GM12878 (cell line): Measurements from ENCODE around the gene SNRNP27. TPM values are rescaled to one million over a fixed set of nuclear protein-coding genes. Genes with fewer than 3 reads are reported as not detected.

Source experiments
- ATAC-seq: fragments of 200-7000 bp; cut with Tn5 transposase; 3 replicates; pipeline ENCODE4 v1.9.1; 2020; ENCODE audit warnings: mild to moderate bottlenecking, moderate library complexity
- BruUV-seq: library from RNA; stranded (reverse); fragments of 400-500 nt; replicated peaks from 2 replicates; lab custom pipeline; 2021; lab: Mats Ljungman, UMichigan
- CTCF ChIA-PET: fragments of 300-600 bp; sonication (Branson Sonifier 250); formaldehyde crosslinking; extraction: SDS; loops from one replicate; lab custom pipeline; 2021; ENCODE audit warnings: inconsistent platforms; lab: Yijun Ruan, JAX
- POLR2A ChIA-PET: fragments of 350-600 bp; formaldehyde crosslinking; extraction: SDS; loops from one replicate; lab custom pipeline; 2021; ENCODE audit warnings: inconsistent platforms; lab: Charles Lee
- RAD21 ChIA-PET: fragments of 300-600 bp; sonication (Branson Sonifier 250); formaldehyde crosslinking; loops from one replicate; lab custom pipeline; 2023; ENCODE audit warnings: antibody characterized with exemption; ENCODE audit not compliant: unreplicated experiment; lab: Charles Lee
- SMC1A ChIA-PET: fragments of 300-600 bp; sonication (Branson Sonifier 250); formaldehyde crosslinking; loops from one replicate; lab custom pipeline; 2023; ENCODE audit not compliant: unreplicated experiment, uncharacterized antibody; lab: Charles Lee
- DNase-seq: peaks from one replicate; pipeline ENCODE4 v3.0.0-alpha.2; 2011; ENCODE audit warnings: low read depth, low spot score
- FAIRE-seq: peaks from 3 replicates; lab custom pipeline; 2011; peaks lifted over from hg19 to GRCh38; lab: Jason Lieb, UNC
- H2AFZ ChIP-seq: 2 replicates; pipeline ENCODE4 v1.6.0; 2011; ENCODE audit warnings: low read depth, low read length, control low read depth; ENCODE audit not compliant: control insufficient read depth
- H3K27ac ChIP-seq: 2 replicates; pipeline ENCODE4 v1.5.1; 2011; ENCODE audit warnings: control low read depth; ENCODE audit not compliant: control insufficient read depth, insufficient read depth
- H3K27me3 ChIP-seq, 2 experiments: replicated peaks in 1 of 2; 2 replicates each; pipeline versions ENCODE4 v1.6.0 to v1.6.1; 2011; ENCODE audit warnings: low read length in 1 of 2; ENCODE audit not compliant: control insufficient read depth in 2 of 2, insufficient read depth in 2 of 2
- H3K36me3 ChIP-seq, 2 experiments: 2 replicates each; pipeline ENCODE4 v1.5.1; 2011; ENCODE audit warnings: low read length in 1 of 2; ENCODE audit not compliant: control insufficient read depth in 2 of 2, insufficient read depth in 2 of 2
- H3K4me1 ChIP-seq: 2 replicates; pipeline ENCODE4 v1.6.1; 2011; ENCODE audit warnings: mild to moderate bottlenecking, low read length, moderate library complexity, mixed read lengths; ENCODE audit not compliant: control insufficient read depth, insufficient read depth
- H3K4me2 ChIP-seq: 2 replicates; pipeline ENCODE4 v1.6.0; 2011; ENCODE audit warnings: control low read depth; ENCODE audit not compliant: control insufficient read depth, insufficient read depth
- H3K4me3 ChIP-seq: fragments of 200-600 bp; sonication (generic); 2 replicates; pipeline ENCODE4 v1.5.1; 2016
- H3K79me2 ChIP-seq: 2 replicates; pipeline ENCODE4 v1.6.0; 2011; ENCODE audit warnings: low read length; ENCODE audit not compliant: control insufficient read depth, insufficient read depth
- H3K9ac ChIP-seq: 2 replicates; pipeline ENCODE4 v1.8.0; 2011; ENCODE audit warnings: low read length, control low read depth, mixed read lengths; ENCODE audit not compliant: control insufficient read depth, insufficient read depth
- H3K9me3 ChIP-seq: replicated peaks from 3 replicates; pipeline ENCODE4 v1.5.1; 2011; ENCODE audit warnings: mild to moderate bottlenecking, low read length; ENCODE audit not compliant: control insufficient read depth, insufficient read depth
- H4K20me1 ChIP-seq: 2 replicates; pipeline ENCODE4 v1.6.0; 2011; ENCODE audit not compliant: control insufficient read depth, insufficient read depth
- EED ChIP-seq: sonication (generic); IDR thresholded peaks from 2 replicates; pipeline ENCODE4 v1.6.1; 2016; ENCODE audit warnings: antibody characterized with exemption, low read depth
- EZH2 ChIP-seq: IDR thresholded peaks from 2 replicates; pipeline ENCODE4 v1.6.1; 2012; ENCODE audit warnings: low read depth, mild to moderate bottlenecking, control low read depth, inconsistent platforms, low read length, borderline replicate concordance; ENCODE audit not compliant: control insufficient read depth
- IRF4 ChIP-seq: IDR thresholded peaks from 2 replicates; pipeline ENCODE4 v1.6.1; 2011; ENCODE audit warnings: low read depth, low read length
- MTA2 ChIP-seq: fragments of 450-650 bp; IDR thresholded peaks from 2 replicates; pipeline ENCODE4 v1.6.1; 2016; ENCODE audit warnings: low read depth, mild to moderate bottlenecking, moderate library complexity
- RBBP5 ChIP-seq: fragments of 200-600 bp; sonication (generic); conservative IDR thresholded peaks from 2 replicates; pipeline ENCODE4 v1.6.1; 2016
- REST ChIP-seq: IDR thresholded peaks from 2 replicates; pipeline ENCODE4 v1.6.1; 2012; ENCODE audit warnings: mild to moderate bottlenecking, low read depth, low read length
- RFX5 ChIP-seq: IDR thresholded peaks from 2 replicates; pipeline ENCODE4 v1.6.1; 2011; ENCODE audit warnings: low read depth, low read length, improper control_type of control experiment
- SMARCA5 ChIP-seq: fragments of 450-650 bp; IDR thresholded peaks from 2 replicates; pipeline ENCODE4 v1.6.1; 2017; ENCODE audit warnings: mild to moderate bottlenecking
- SUPT20H ChIP-seq: IDR thresholded peaks from 2 replicates; pipeline ENCODE4 v1.6.1; 2011; ENCODE audit warnings: low read depth, mild to moderate bottlenecking, low read length, moderate library complexity, borderline replicate concordance; ENCODE audit not compliant: control insufficient read depth
- TAF1 ChIP-seq: IDR thresholded peaks from 2 replicates; pipeline ENCODE4 v1.6.1; 2011; ENCODE audit warnings: mild to moderate bottlenecking, low read depth, low read length, borderline replicate concordance
- ZNF384 ChIP-seq: IDR thresholded peaks from 2 replicates; pipeline ENCODE4 v1.6.1; 2012; ENCODE audit warnings: low read depth, mild to moderate bottlenecking, low read length, improper control_type of control experiment, borderline replicate concordance
- WGBS: methylation state at CpG from one replicate; pipeline ENCODE4 v1.1.6; 2016; ENCODE audit warnings: low lambda C conversion rate; ENCODE audit not compliant: insufficient replicate concordance, insufficient coverage; ENCODE audit errors: missing lambda C conversion rate; 5-methylcytosine and 5-hydroxymethylcytosine counted together
- in situ Hi-C: fragments of 300-500 bp; cut with MboI; formaldehyde crosslinking; loops from 9 replicates; pipeline ENCODE4 v1.14.3; 2018; ENCODE audit warnings: mixed read lengths
- intact Hi-C: fragments of 100-400 bp; cut with micrococcal nuclease; formaldehyde crosslinking; loops from one replicate; pipeline ENCODE4 v1.14.2; 2022; ENCODE audit not compliant: unreplicated experiment
- polyA plus RNA-seq, 11 experiments: library from polyadenylated mRNA; depleted of rRNA in 4 of 11; unstranded in 6 of 11; stranded (reverse) in 5 of 11; fragments of >200 nt; fragmentation: Nextera tagmentation in 4 of 11; fragmentation: Illumina TruSeq in 1 of 11; extraction: Ambion mirVana in 4 of 11; extraction: Trizol in 1 of 11; gene quantifications; 1 replicate in 1 of 11; 2 replicates in 10 of 11; pipeline versions ENCODE4 v1.2.1 to v1.2.3, GENCODE V29; 2011 to 2016; ENCODE audit warnings: inconsistent platforms in 2 of 11, missing spikeins in 2 of 11, low read depth in 1 of 11
- total RNA-seq, 4 experiments: library from RNA; depleted of rRNA in 3 of 4; stranded (reverse); fragments of >200 nt in 3 of 4; fragmentation: Illumina TruSeq in 1 of 4; extraction: Trizol in 1 of 4; gene quantifications; 2 replicates each; pipeline versions ENCODE4 v1.2.1 to v1.2.3, GENCODE V29; 2013 to 2021
- TF ChIP-seq, protein P1 (sequence below): fragments of 450-650 bp; formaldehyde crosslinking; IDR thresholded peaks from 2 replicates; pipeline ENCODE4 v1.4.0; 2022; ENCODE audit warnings: mild to moderate bottlenecking, moderate library complexity
- TF ChIP-seq, protein P2 (sequence below): fragments of 450-650 bp; IDR thresholded peaks from 2 replicates; pipeline ENCODE4 v1.6.1; 2017; ENCODE audit warnings: low read depth, mild to moderate bottlenecking, moderate library complexity
- TF ChIP-seq, protein P3 (sequence below): fragments of 450-650 bp; IDR thresholded peaks from 2 replicates; pipeline ENCODE4 v1.6.1; 2017; ENCODE audit warnings: mild to moderate bottlenecking

Gene SNRNP27
- total and polyA plus RNA-seq, 10 of the 15 experiments (the other 5 are each of a cell fraction or from before 2014, with no cell fraction given), result 30.6 to 89.5 (median 49.2) TPM

- Histone ChIP-seq H3K27me3 (no peaks in the 10 kb centered on the region), H3K4me1 (0 out of 2 replicates have a peak, but pooled peaks cover 3% of the 10 kb centered on the region), H2AFZ (peak overlapping the region; percentile 25), H3K79me2 (peaks cover 19% of the 10 kb centered on the region), H3K27ac (no peak overlapping the region), H3K4me2 (no peak overlapping the region), H3K36me3 (no peaks in the 10 kb centered on the region), H3K9ac (no peak overlapping the region), H3K9me3 (no peaks in the 10 kb centered on the region), H3K4me3 (no peak overlapping the region), H4K20me1 (no peaks in the 10 kb centered on the region)
- WGBS, result 0% methylated on average over 1 of the region's 1 CpG
- ChIA-PET POLR2A (interaction anchor here (0.8 to 1.1 kb wide), 2 partner anchors 24 to 33 kb away, joined by 3 read pairs; partner anchors contain the start of gene MXD1), CTCF (interaction anchor here (0.7 kb wide), 1 partner anchor 21 kb away, joined by 3 read pairs; no protein-coding TSS in a partner anchor), RAD21 (interaction anchor here (0.6 to 0.7 kb wide), 2 partner anchors 19 to 54 kb away, joined by 3 read pairs; no protein-coding TSS in a partner anchor), SMC1A (interaction anchor here (0.8 kb wide), 1 partner anchor 73 kb away, joined by 3 read pairs; no protein-coding TSS in a partner anchor)
- no peak for ATAC-seq
- intact Hi-C loops (no loop called here), in situ Hi-C loops (loop anchor here (10.0 kb wide), 1 partner anchor 166 kb away; no protein-coding TSS in a partner anchor)
- no peak for DNase-seq
- FAIRE-seq, result no peak
- no TSS peak for BruUV-seq
- TF ChIP-seq REST (no peak), IRF4 (no peak), RBBP5 (no peak), RFX5 (no peak), EZH2 (no peak), EED (no peak), ZNF384 (no peak), SMARCA5 (no peak), TAF1 (no peak), SUPT20H (no peak), MTA2 (no peak)
- TF ChIP-seq, protein P1, sequence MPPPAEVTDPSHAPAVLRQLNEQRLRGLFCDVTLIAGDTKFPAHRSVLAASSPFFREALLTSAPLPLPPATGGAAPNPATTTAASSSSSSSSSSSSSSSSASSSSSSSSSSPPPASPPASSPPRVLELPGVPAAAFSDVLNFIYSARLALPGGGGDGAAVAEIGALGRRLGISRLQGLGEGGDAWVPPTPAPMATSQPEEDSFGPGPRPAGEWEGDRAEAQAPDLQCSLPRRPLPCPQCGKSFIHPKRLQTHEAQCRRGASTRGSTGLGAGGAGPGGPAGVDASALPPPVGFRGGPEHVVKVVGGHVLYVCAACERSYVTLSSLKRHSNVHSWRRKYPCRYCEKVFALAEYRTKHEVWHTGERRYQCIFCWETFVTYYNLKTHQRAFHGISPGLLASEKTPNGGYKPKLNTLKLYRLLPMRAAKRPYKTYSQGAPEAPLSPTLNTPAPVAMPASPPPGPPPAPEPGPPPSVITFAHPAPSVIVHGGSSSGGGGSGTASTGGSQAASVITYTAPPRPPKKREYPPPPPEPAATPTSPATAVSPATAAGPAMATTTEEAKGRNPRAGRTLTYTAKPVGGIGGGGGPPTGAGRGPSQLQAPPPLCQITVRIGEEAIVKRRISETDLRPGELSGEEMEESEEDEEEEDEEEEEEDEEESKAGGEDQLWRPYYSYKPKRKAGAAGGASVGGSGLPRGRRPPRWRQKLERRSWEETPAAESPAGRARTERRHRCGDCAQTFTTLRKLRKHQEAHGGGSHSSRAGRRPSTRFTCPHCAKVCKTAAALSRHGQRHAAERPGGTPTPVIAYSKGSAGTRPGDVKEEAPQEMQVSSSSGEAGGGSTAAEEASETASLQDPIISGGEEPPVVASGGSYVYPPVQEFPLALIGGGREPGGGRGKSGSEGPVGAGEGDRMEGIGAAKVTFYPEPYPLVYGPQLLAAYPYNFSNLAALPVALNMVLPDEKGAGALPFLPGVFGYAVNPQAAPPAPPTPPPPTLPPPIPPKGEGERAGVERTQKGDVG (CRISPR knock-in tag), result no peak
- TF ChIP-seq, protein P2, sequence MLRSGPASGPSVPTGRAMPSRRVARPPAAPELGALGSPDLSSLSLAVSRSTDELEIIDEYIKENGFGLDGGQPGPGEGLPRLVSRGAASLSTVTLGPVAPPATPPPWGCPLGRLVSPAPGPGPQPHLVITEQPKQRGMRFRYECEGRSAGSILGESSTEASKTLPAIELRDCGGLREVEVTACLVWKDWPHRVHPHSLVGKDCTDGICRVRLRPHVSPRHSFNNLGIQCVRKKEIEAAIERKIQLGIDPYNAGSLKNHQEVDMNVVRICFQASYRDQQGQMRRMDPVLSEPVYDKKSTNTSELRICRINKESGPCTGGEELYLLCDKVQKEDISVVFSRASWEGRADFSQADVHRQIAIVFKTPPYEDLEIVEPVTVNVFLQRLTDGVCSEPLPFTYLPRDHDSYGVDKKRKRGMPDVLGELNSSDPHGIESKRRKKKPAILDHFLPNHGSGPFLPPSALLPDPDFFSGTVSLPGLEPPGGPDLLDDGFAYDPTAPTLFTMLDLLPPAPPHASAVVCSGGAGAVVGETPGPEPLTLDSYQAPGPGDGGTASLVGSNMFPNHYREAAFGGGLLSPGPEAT, result no peak
- TF ChIP-seq, protein P3, sequence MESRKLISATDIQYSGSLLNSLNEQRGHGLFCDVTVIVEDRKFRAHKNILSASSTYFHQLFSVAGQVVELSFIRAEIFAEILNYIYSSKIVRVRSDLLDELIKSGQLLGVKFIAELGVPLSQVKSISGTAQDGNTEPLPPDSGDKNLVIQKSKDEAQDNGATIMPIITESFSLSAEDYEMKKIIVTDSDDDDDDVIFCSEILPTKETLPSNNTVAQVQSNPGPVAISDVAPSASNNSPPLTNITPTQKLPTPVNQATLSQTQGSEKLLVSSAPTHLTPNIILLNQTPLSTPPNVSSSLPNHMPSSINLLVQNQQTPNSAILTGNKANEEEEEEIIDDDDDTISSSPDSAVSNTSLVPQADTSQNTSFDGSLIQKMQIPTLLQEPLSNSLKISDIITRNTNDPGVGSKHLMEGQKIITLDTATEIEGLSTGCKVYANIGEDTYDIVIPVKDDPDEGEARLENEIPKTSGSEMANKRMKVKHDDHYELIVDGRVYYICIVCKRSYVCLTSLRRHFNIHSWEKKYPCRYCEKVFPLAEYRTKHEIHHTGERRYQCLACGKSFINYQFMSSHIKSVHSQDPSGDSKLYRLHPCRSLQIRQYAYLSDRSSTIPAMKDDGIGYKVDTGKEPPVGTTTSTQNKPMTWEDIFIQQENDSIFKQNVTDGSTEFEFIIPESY, result no peak
These were observed 2.9 kb upstream of the SNRNP27 start for GRCh38 chr2:69890881-69891280.
